ENCODE results near the gene NFIX. TPM values are rescaled to one million over a fixed set of nuclear protein-coding genes. Genes with fewer than 3 reads are reported as not detected.
A peak's percentile ranks its signal among the peaks of the same experiment; 100 is the strongest.

Gene NFIX
- total RNA-seq, 4 donors from 2014 or later: 39.8 to 55.8 (median 48.2) TPM

- Histone ChIP-seq H3K27me3 (peaks cover 0 to 11% of the 10 kb centered on the region in 2 donors), H3K4me3 (no peak overlapping the region), H3K9me3 (no peaks in the 10 kb centered on the region), H3K36me3 (no peaks in the 10 kb centered on the region), H3K4me1 (peaks cover 0 to 99% (median 43%) of the 10 kb centered on the region in 4 donors), H3K27ac (peak overlapping the region; percentile 71 to 92 (median 80))
- TF ChIP-seq POLR2A (IDR thresholded peaks at IDR 0.05) (no peak), EP300 (IDR thresholded peaks at IDR 0.05) (no peak)
- TF ChIP-seq, protein P1, sequence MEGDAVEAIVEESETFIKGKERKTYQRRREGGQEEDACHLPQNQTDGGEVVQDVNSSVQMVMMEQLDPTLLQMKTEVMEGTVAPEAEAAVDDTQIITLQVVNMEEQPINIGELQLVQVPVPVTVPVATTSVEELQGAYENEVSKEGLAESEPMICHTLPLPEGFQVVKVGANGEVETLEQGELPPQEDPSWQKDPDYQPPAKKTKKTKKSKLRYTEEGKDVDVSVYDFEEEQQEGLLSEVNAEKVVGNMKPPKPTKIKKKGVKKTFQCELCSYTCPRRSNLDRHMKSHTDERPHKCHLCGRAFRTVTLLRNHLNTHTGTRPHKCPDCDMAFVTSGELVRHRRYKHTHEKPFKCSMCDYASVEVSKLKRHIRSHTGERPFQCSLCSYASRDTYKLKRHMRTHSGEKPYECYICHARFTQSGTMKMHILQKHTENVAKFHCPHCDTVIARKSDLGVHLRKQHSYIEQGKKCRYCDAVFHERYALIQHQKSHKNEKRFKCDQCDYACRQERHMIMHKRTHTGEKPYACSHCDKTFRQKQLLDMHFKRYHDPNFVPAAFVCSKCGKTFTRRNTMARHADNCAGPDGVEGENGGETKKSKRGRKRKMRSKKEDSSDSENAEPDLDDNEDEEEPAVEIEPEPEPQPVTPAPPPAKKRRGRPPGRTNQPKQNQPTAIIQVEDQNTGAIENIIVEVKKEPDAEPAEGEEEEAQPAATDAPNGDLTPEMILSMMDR (IDR thresholded peaks at IDR 0.05): no peak
- no peak for DNase-seq (ENCODE audit: low spot score in 2 of 2)
- WGBS, 2 donors: 75 to 86% methylated on average over 12 of the region's 12 CpGs
Observed at GRCh38 chr19:13015361-13016223, 20.3 kb downstream of the NFIX start.

DNA sequence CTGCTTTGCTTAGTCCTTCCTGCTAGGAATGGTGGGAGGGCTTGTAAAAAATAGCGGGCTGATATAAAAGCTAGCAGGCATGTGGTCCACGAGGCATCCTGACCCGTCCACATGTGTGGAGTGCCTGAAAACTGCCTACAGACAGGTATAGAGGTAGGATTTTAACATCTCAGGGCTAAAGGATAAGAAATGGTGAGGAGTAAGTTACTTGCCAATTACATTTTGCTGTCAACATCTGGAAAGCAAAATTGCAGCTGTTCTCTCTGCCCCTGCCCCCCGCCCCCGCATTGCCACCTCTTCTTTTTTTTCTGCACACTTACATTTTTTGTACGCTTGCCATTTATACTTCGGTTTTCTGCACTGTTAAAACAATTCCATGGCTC lies 21.0 kb downstream of the NFIX start:
- Histone ChIP-seq H3K9me3 (no peaks in the 10 kb centered on the region), H3K27me3 (peaks cover 0 to 11% of the 10 kb centered on the region in 2 donors), H3K4me3 (peak overlapping the region in 1 of 4 donors; percentile 4), H3K27ac (peak overlapping the region in 2 of 4 donors; percentile 83 to 92), H3K4me1 (peaks cover 0 to 99% (median 43%) of the 10 kb centered on the region in 4 donors), H3K36me3 (no peaks in the 10 kb centered on the region)
- 49 to 61% methylated on average over 7 of the region's 7 CpGs for WGBS, 2 donors
- TF ChIP-seq POLR2A (IDR thresholded peaks at IDR 0.05): no peak
- TF ChIP-seq, protein P1 (IDR thresholded peaks at IDR 0.05): no peak
- no peak for TF ChIP-seq EP300 (IDR thresholded peaks at IDR 0.05)
- no peak for DNase-seq (ENCODE audit: low spot score in 2 of 2)

DNA sequence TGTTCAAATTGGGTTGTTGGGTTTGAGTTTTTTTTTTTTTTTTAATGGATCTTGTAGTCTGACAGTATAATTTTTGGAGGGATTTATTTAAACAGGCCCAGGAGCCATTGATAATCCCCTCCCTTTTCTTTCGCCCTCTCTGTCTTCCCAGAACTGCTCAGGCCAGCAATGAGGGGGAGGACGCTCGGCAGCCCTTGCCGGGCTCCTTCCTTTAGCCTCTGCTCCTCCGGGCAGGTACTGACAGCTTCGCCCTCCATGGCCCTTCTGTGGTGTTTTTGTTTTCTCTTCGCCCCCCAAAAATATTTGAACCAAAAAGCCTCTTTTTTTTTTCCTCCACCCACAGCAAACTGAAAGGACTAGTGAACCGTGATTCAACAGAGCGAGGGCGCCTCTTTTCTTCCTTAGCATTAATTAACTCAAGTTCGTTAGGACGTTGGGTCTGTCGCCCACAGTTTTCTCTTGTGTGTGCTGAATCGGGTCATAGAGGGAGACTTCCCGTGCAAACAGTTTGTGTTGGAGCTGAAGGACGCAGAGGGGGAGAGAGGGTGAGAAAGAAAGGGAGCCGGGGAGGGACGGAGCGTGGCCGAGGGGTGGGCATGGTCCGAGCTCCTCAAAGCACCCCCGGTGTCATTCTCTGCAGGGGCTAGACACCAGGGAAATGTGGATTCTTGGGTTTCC lies 21.5 kb downstream of the NFIX start:
- Histone ChIP-seq H3K27me3 (peaks cover 0 to 11% of the 10 kb centered on the region in 2 donors), H3K4me3 (peak overlapping the region in 2 of 4 donors; percentile 4 to 22), H3K9me3 (no peaks in the 10 kb centered on the region), H3K27ac (peak overlapping the region in 3 of 4 donors; percentile 56 to 92 (median 83)), H3K36me3 (no peaks in the 10 kb centered on the region), H3K4me1 (peaks cover 0 to 99% (median 48%) of the 10 kb centered on the region in 4 donors)
- 40 to 49% methylated on average over 22 of the region's 22 CpGs for WGBS, 2 donors
- TF ChIP-seq, protein P1 (IDR thresholded peaks at IDR 0.05): no peak
- no peak for TF ChIP-seq EP300 (IDR thresholded peaks at IDR 0.05)
- TF ChIP-seq POLR2A (IDR thresholded peaks at IDR 0.05): no peak
- no peak for DNase-seq (ENCODE audit: low spot score in 2 of 2)

DNA sequence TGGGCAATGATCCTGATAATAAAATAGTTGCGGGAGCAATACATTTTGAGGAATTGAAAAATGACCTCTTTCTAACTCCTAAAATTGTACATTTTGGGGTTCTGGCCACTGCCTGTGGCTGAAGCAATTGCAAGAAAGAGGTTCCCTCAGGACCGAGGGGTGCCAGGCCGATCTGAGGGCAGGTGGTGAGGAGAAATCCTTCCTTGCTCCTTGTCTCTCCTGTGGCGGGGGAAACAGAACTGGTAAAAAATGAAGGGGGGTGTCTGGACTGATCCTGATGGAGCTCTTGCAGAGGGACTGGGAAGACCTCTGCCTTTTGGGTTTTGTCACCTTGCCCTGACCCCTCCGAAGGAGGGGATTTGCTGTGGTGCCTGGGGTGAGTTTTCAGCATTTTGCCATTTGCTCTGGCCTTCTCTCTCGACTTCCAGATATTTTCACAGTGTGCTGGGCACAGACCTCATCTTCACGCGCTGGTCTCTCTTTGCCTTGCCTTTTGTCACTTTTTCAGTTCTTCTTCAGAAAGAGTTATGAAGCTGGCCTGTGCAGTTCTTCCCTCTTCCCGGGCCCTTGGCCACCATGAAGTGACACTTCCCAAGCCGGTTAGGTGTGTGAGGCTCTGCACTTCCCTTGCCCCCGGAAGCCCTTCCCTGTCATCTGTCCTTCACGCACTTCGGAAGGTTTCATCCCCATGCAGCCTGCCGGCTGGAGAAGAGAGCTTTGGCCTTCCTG lies 22.2 kb downstream of the NFIX start:
- H3K4me1 ChIP-seq: peaks cover 0 to 99% (median 50%) of the 10 kb centered on the region in 4 donors
- DNase-seq (ENCODE audit: low spot score in 2 of 2): no peak
- peaks cover 0 to 5% of the 10 kb centered on the region in 2 donors for H3K27me3 ChIP-seq
- peak overlapping the region in 3 of 4 donors; percentile 56 to 92 (median 83) for H3K27ac ChIP-seq
- 77 to 78% methylated on average over 14 of the region's 14 CpGs for WGBS, 2 donors
- H3K9me3 ChIP-seq: no peaks in the 10 kb centered on the region
- TF ChIP-seq, protein P1 (IDR thresholded peaks at IDR 0.05): no peak
- no peaks in the 10 kb centered on the region for H3K36me3 ChIP-seq
- H3K4me3 ChIP-seq: peak overlapping the region in 1 of 4 donors; percentile 22

Data from tibial nerve (tissue), 4 donors.